ENCODE results near the gene PIGX. TPM values are rescaled to one million over a fixed set of nuclear protein-coding genes. Genes with fewer than 3 reads are reported as not detected.

The PIGX gene
- total and polyA plus RNA-seq, 2 donors (not counting 1 experiment from before 2014, with no cell fraction given) = 4.9 to 21.5 TPM

DNA sequence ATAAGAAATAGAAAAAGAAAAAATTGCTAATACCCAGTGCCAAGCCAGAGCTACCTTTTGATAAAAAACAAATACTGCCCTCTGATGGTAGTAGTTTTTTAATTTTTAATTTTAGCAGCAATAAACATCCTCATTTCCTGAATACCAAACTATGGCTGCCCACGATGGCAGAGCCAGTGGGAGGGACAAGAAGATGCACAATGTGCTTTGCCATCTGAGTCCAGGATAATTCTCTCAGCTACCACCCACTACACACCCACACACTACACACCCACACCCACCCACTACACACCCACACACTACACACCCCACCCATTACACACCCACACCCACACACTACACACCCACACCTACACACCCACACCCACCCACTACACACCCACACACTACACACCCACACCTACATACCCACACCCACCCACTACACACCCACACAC, 18.0 kb upstream of the PIGX start:
- Histone ChIP-seq H3K27ac (ENCODE audit: low read length in 2 of 2) (no peak overlapping the region), H3K9me3 (ENCODE audit: control extremely low read depth in 1 of 3, control insufficient read depth in 2 of 3, insufficient read depth in 1 of 3, low read length in 2 of 3) (peaks cover 0 to 8% (median 0%) of the 10 kb centered on the region in 3 donors), H3K36me3 (replicated peaks in 1 of 2; ENCODE audit: control extremely low read depth in 1 of 2, control insufficient read depth in 1 of 2, extremely low read depth in 1 of 2, insufficient read depth in 2 of 2, low read length in 1 of 2) (no peaks in the 10 kb centered on the region), H3K4me2 (replicated peaks; ENCODE audit: low read depth, low read length, poor library complexity, severe bottlenecking) (peak overlapping the region; percentile 30), H4K20me1 (ENCODE audit: control insufficient read depth, insufficient read depth, low read length, poor library complexity, severe bottlenecking) (no peaks in the 10 kb centered on the region), H3K79me2 (ENCODE audit: control insufficient read depth, insufficient read depth, low read length) (no peaks in the 10 kb centered on the region), H2AFZ (ENCODE audit: insufficient read depth, low read depth, low read length, poor library complexity, severe bottlenecking) (peak overlapping the region; percentile 56), H3K4me3 (ENCODE audit: control extremely low read depth in 1 of 5, extremely low read depth in 1 of 5, insufficient read depth in 1 of 5, low read depth in 2 of 5, low read length in 4 of 5) (no peak overlapping the region), H3K9ac (ENCODE audit: low read length) (no peak overlapping the region), H3K4me1 (ENCODE audit: control insufficient read depth in 2 of 2, insufficient read depth in 2 of 2, low read length in 2 of 2) (peaks cover 3 to 11% of the 10 kb centered on the region in 2 donors), H3K27me3 (replicated peaks in 1 of 4; ENCODE audit: control extremely low read depth in 1 of 4, control insufficient read depth in 3 of 4, insufficient read depth in 4 of 4, low read length in 3 of 4) (no peaks in the 10 kb centered on the region)
- peaks cover 22% of the 10 kb centered on the region for H3K4me1 Mint-ChIP-seq
- intact Hi-C loops (cut with micrococcal nuclease) = loop anchor here (1.0 kb wide), 1 partner anchor 85 kb away; no protein-coding TSS in a partner anchor
- H3K27ac Mint-ChIP-seq = no peak overlapping the region
- no peaks in the 10 kb centered on the region for H3K27me3 Mint-ChIP-seq
- ATAC-seq (ENCODE audit: low read depth) (peak; percentile 60), DNase-seq (peak; percentile 54)
- WGBS (ENCODE audit: insufficient coverage) = 0% methylated on average over 1 of the region's 1 CpG
- ChIA-PET CTCF (interaction anchor here (0.9 to 2.0 kb wide), 4 partner anchors 9 to 95 kb away, joined by 3 to 45 read pairs (median 6); no protein-coding TSS in a partner anchor), POLR2A (no interaction called here)
- H3K9me3 Mint-ChIP-seq (ENCODE audit: insufficient read depth) = no peaks in the 10 kb centered on the region
- no peak for TF ChIP-seq EZH2 (IDR thresholded peaks at IDR 0.05; ENCODE audit: borderline replicate concordance, insufficient read depth, low read depth, low read length, poor library complexity, severe bottlenecking)
- TF ChIP-seq, protein P1, sequence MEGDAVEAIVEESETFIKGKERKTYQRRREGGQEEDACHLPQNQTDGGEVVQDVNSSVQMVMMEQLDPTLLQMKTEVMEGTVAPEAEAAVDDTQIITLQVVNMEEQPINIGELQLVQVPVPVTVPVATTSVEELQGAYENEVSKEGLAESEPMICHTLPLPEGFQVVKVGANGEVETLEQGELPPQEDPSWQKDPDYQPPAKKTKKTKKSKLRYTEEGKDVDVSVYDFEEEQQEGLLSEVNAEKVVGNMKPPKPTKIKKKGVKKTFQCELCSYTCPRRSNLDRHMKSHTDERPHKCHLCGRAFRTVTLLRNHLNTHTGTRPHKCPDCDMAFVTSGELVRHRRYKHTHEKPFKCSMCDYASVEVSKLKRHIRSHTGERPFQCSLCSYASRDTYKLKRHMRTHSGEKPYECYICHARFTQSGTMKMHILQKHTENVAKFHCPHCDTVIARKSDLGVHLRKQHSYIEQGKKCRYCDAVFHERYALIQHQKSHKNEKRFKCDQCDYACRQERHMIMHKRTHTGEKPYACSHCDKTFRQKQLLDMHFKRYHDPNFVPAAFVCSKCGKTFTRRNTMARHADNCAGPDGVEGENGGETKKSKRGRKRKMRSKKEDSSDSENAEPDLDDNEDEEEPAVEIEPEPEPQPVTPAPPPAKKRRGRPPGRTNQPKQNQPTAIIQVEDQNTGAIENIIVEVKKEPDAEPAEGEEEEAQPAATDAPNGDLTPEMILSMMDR (IDR thresholded peaks at IDR 0.05) = peak; percentile 50
- no peak overlapping the region for H3K4me3 Mint-ChIP-seq

GRCh38 chr3:196694941-196695848, 17.0 kb upstream of the PIGX start:
- TF ChIP-seq, protein P1 (IDR thresholded peaks at IDR 0.05) = no peak
- no peak for TF ChIP-seq EZH2 (IDR thresholded peaks at IDR 0.05; ENCODE audit: borderline replicate concordance, insufficient read depth, low read depth, low read length, poor library complexity, severe bottlenecking)
- ChIA-PET POLR2A (no interaction called here), CTCF (interaction anchor here (0.7 to 2.8 kb wide), 3 partner anchors 10 to 240 kb away, joined by 3 to 16 read pairs (median 15); no protein-coding TSS in a partner anchor)
- no peak overlapping the region for H3K27ac Mint-ChIP-seq
- no peak overlapping the region for H3K4me3 Mint-ChIP-seq
- peak overlapping the region; percentile 3 for H3K4me2 ChIP-seq (replicated peaks; ENCODE audit: low read depth, low read length, poor library complexity, severe bottlenecking)
- H3K9me3 ChIP-seq (ENCODE audit: control extremely low read depth in 1 of 3, control insufficient read depth in 2 of 3, insufficient read depth in 1 of 3, low read length in 2 of 3) = peaks cover 0 to 8% (median 0%) of the 10 kb centered on the region in 3 donors
- H3K27me3 Mint-ChIP-seq = no peaks in the 10 kb centered on the region
- H3K4me3 ChIP-seq (ENCODE audit: control extremely low read depth in 1 of 5, extremely low read depth in 1 of 5, insufficient read depth in 1 of 5, low read depth in 2 of 5, low read length in 4 of 5) = no peak overlapping the region
- H3K4me1 Mint-ChIP-seq = peaks cover 21% of the 10 kb centered on the region
- H3K27me3 ChIP-seq (replicated peaks in 1 of 4; ENCODE audit: control extremely low read depth in 1 of 4, control insufficient read depth in 3 of 4, insufficient read depth in 4 of 4, low read length in 3 of 4) = no peaks in the 10 kb centered on the region
- H3K36me3 ChIP-seq (replicated peaks in 1 of 2; ENCODE audit: control extremely low read depth in 1 of 2, control insufficient read depth in 1 of 2, extremely low read depth in 1 of 2, insufficient read depth in 2 of 2, low read length in 1 of 2) = no peaks in the 10 kb centered on the region
- H3K9me3 Mint-ChIP-seq (ENCODE audit: insufficient read depth) = no peaks in the 10 kb centered on the region
- ATAC-seq (ENCODE audit: low read depth) = no peak
- intact Hi-C loops (cut with micrococcal nuclease) = loop anchor here (1.0 kb wide), 1 partner anchor 86 kb away; no protein-coding TSS in a partner anchor
- no peaks in the 10 kb centered on the region for H3K79me2 ChIP-seq (ENCODE audit: control insufficient read depth, insufficient read depth, low read length)
- 92% methylated on average over 9 of the region's 17 CpGs for WGBS (ENCODE audit: insufficient coverage)
- no peak overlapping the region for H3K9ac ChIP-seq (ENCODE audit: low read length)
- no peaks in the 10 kb centered on the region for H4K20me1 ChIP-seq (ENCODE audit: control insufficient read depth, insufficient read depth, low read length, poor library complexity, severe bottlenecking)
- no peak for DNase-seq
- no peak overlapping the region for H2AFZ ChIP-seq (ENCODE audit: insufficient read depth, low read depth, low read length, poor library complexity, severe bottlenecking)
- H3K4me1 ChIP-seq (ENCODE audit: control insufficient read depth in 2 of 2, insufficient read depth in 2 of 2, low read length in 2 of 2) = peaks cover 3 to 11% of the 10 kb centered on the region in 2 donors
- no peak overlapping the region for H3K27ac ChIP-seq (ENCODE audit: low read length in 2 of 2)

Data from B cell (primary cell).